GM12878 (cell line): ENCODE results near the gene ADGRB2. TPM values are rescaled to one million over a fixed set of nuclear protein-coding genes. Genes with fewer than 3 reads are reported as not detected.

Source experiments
- ATAC-seq: fragments of 200-7000 bp; cut with Tn5 transposase; 3 replicates; pipeline ENCODE4 v1.9.1; 2020; ENCODE audit warnings: mild to moderate bottlenecking, moderate library complexity
- BruUV-seq: library from RNA; stranded (reverse); fragments of 400-500 nt; replicated peaks from 2 replicates; lab custom pipeline; 2021; lab: Mats Ljungman, UMichigan
- CTCF ChIA-PET: fragments of 300-600 bp; sonication (Branson Sonifier 250); formaldehyde crosslinking; extraction: SDS; loops from one replicate; lab custom pipeline; 2021; ENCODE audit warnings: inconsistent platforms; lab: Yijun Ruan, JAX
- POLR2A ChIA-PET: fragments of 350-600 bp; formaldehyde crosslinking; extraction: SDS; loops from one replicate; lab custom pipeline; 2021; ENCODE audit warnings: inconsistent platforms; lab: Charles Lee
- RAD21 ChIA-PET: fragments of 300-600 bp; sonication (Branson Sonifier 250); formaldehyde crosslinking; loops from one replicate; lab custom pipeline; 2023; ENCODE audit warnings: antibody characterized with exemption; ENCODE audit not compliant: unreplicated experiment; lab: Charles Lee
- SMC1A ChIA-PET: fragments of 300-600 bp; sonication (Branson Sonifier 250); formaldehyde crosslinking; loops from one replicate; lab custom pipeline; 2023; ENCODE audit not compliant: unreplicated experiment, uncharacterized antibody; lab: Charles Lee
- DNase-seq: peaks from one replicate; pipeline ENCODE4 v3.0.0-alpha.2; 2011; ENCODE audit warnings: low read depth, low spot score
- FAIRE-seq: peaks from 3 replicates; lab custom pipeline; 2011; peaks lifted over from hg19 to GRCh38; lab: Jason Lieb, UNC
- H2AFZ ChIP-seq: 2 replicates; pipeline ENCODE4 v1.6.0; 2011; ENCODE audit warnings: low read depth, low read length, control low read depth; ENCODE audit not compliant: control insufficient read depth
- H3K27ac ChIP-seq: 2 replicates; pipeline ENCODE4 v1.5.1; 2011; ENCODE audit warnings: control low read depth; ENCODE audit not compliant: control insufficient read depth, insufficient read depth
- H3K27me3 ChIP-seq, 2 experiments: replicated peaks in 1 of 2; 2 replicates each; pipeline versions ENCODE4 v1.6.0 to v1.6.1; 2011; ENCODE audit warnings: low read length in 1 of 2; ENCODE audit not compliant: control insufficient read depth in 2 of 2, insufficient read depth in 2 of 2
- H3K36me3 ChIP-seq, 2 experiments: 2 replicates each; pipeline ENCODE4 v1.5.1; 2011; ENCODE audit warnings: low read length in 1 of 2; ENCODE audit not compliant: control insufficient read depth in 2 of 2, insufficient read depth in 2 of 2
- H3K4me1 ChIP-seq: 2 replicates; pipeline ENCODE4 v1.6.1; 2011; ENCODE audit warnings: mild to moderate bottlenecking, low read length, moderate library complexity, mixed read lengths; ENCODE audit not compliant: control insufficient read depth, insufficient read depth
- H3K4me2 ChIP-seq: 2 replicates; pipeline ENCODE4 v1.6.0; 2011; ENCODE audit warnings: control low read depth; ENCODE audit not compliant: control insufficient read depth, insufficient read depth
- H3K4me3 ChIP-seq: fragments of 200-600 bp; sonication (generic); 2 replicates; pipeline ENCODE4 v1.5.1; 2016
- H3K79me2 ChIP-seq: 2 replicates; pipeline ENCODE4 v1.6.0; 2011; ENCODE audit warnings: low read length; ENCODE audit not compliant: control insufficient read depth, insufficient read depth
- H3K9ac ChIP-seq: 2 replicates; pipeline ENCODE4 v1.8.0; 2011; ENCODE audit warnings: low read length, control low read depth, mixed read lengths; ENCODE audit not compliant: control insufficient read depth, insufficient read depth
- H3K9me3 ChIP-seq: replicated peaks from 3 replicates; pipeline ENCODE4 v1.5.1; 2011; ENCODE audit warnings: mild to moderate bottlenecking, low read length; ENCODE audit not compliant: control insufficient read depth, insufficient read depth
- H4K20me1 ChIP-seq: 2 replicates; pipeline ENCODE4 v1.6.0; 2011; ENCODE audit not compliant: control insufficient read depth, insufficient read depth
- BCL3 ChIP-seq: IDR thresholded peaks from 2 replicates; pipeline ENCODE4 v1.6.1; 2011; ENCODE audit warnings: borderline replicate concordance, low read depth, mild to moderate bottlenecking, moderate library complexity, low read length; ENCODE audit not compliant: insufficient read depth, poor library complexity, severe bottlenecking
- CHD4 ChIP-seq: fragments of 200-600 bp; sonication (generic); IDR thresholded peaks from 2 replicates; pipeline ENCODE4 v1.6.1; 2016; ENCODE audit warnings: mild to moderate bottlenecking
- EZH2 ChIP-seq: IDR thresholded peaks from 2 replicates; pipeline ENCODE4 v1.6.1; 2012; ENCODE audit warnings: low read depth, mild to moderate bottlenecking, control low read depth, inconsistent platforms, low read length, borderline replicate concordance; ENCODE audit not compliant: control insufficient read depth
- GATAD2B ChIP-seq: fragments of 450-650 bp; conservative IDR thresholded peaks from 2 replicates; pipeline ENCODE4 v1.6.1; 2017; ENCODE audit warnings: low read depth, mild to moderate bottlenecking, moderate library complexity
- KLF5 ChIP-seq: fragments of 450-650 bp; IDR thresholded peaks from 2 replicates; pipeline ENCODE4 v1.6.1; 2014; ENCODE audit warnings: mild to moderate bottlenecking; ENCODE audit not compliant: partially characterized antibody
- MTA3 ChIP-seq: IDR thresholded peaks from 2 replicates; pipeline ENCODE4 v1.6.1; 2012; ENCODE audit warnings: low read length, inconsistent platforms, borderline replicate concordance
- MYB ChIP-seq: fragments of 150-350 bp; IDR thresholded peaks from 2 replicates; pipeline ENCODE4 v1.6.1; 2014; ENCODE audit warnings: mild to moderate bottlenecking, low read depth, low read length, borderline replicate concordance
- NFXL1 ChIP-seq: fragments of 450-650 bp; IDR thresholded peaks from 2 replicates; pipeline ENCODE4 v1.6.1; 2017; ENCODE audit warnings: antibody characterized with exemption, mild to moderate bottlenecking, borderline replicate concordance
- NFYB ChIP-seq: IDR thresholded peaks from 2 replicates; pipeline ENCODE4 v1.6.1; 2011; ENCODE audit warnings: low read depth, mild to moderate bottlenecking, low read length, improper control_type of control experiment, moderate library complexity; ENCODE audit not compliant: insufficient read depth
- NKRF ChIP-seq: fragments of 450-650 bp; conservative IDR thresholded peaks from 2 replicates; pipeline ENCODE4 v1.6.1; 2017; ENCODE audit warnings: mild to moderate bottlenecking, moderate library complexity
- NR2C2 ChIP-seq: IDR thresholded peaks from 2 replicates; pipeline ENCODE4 v1.6.1; 2011; ENCODE audit warnings: borderline replicate concordance, low read depth; ENCODE audit not compliant: control insufficient read depth, insufficient read length
- PBX3 ChIP-seq: IDR thresholded peaks from 2 replicates; pipeline ENCODE4 v1.6.1; 2011; ENCODE audit warnings: mild to moderate bottlenecking, low read depth, low read length, moderate library complexity; ENCODE audit not compliant: insufficient replicate concordance
- RFX5 ChIP-seq: IDR thresholded peaks from 2 replicates; pipeline ENCODE4 v1.6.1; 2011; ENCODE audit warnings: low read depth, low read length, improper control_type of control experiment
- SMC3 ChIP-seq: IDR thresholded peaks from 2 replicates; pipeline ENCODE4 v1.6.1; 2011; ENCODE audit warnings: low read length, improper control_type of control experiment, borderline replicate concordance
- SREBF2 ChIP-seq: IDR thresholded peaks from 2 replicates; pipeline ENCODE4 v1.6.1; 2012; ENCODE audit warnings: mild to moderate bottlenecking, low read length
- SRF ChIP-seq, 2 experiments: IDR thresholded peaks; 2 replicates each; pipeline ENCODE4 v1.6.1; 2011; ENCODE audit warnings: low read depth in 2 of 2, low read length in 2 of 2, mild to moderate bottlenecking in 1 of 2, moderate library complexity in 1 of 2
- TAF1 ChIP-seq: IDR thresholded peaks from 2 replicates; pipeline ENCODE4 v1.6.1; 2011; ENCODE audit warnings: mild to moderate bottlenecking, low read depth, low read length, borderline replicate concordance
- TCF3 ChIP-seq: IDR thresholded peaks from 2 replicates; pipeline ENCODE4 v1.6.1; 2012; ENCODE audit warnings: low read depth, mild to moderate bottlenecking, low read length, borderline replicate concordance; ENCODE audit not compliant: insufficient read depth
- ZNF217 ChIP-seq: fragments of 450-650 bp; IDR thresholded peaks from 2 replicates; pipeline ENCODE4 v1.6.1; 2017; ENCODE audit warnings: antibody characterized with exemption, mild to moderate bottlenecking
- WGBS: methylation state at CpG from one replicate; pipeline ENCODE4 v1.1.6; 2016; ENCODE audit warnings: low lambda C conversion rate; ENCODE audit not compliant: insufficient replicate concordance, insufficient coverage; ENCODE audit errors: missing lambda C conversion rate; 5-methylcytosine and 5-hydroxymethylcytosine counted together
- in situ Hi-C: fragments of 300-500 bp; cut with MboI; formaldehyde crosslinking; loops from 9 replicates; pipeline ENCODE4 v1.14.3; 2018; ENCODE audit warnings: mixed read lengths
- intact Hi-C: fragments of 100-400 bp; cut with micrococcal nuclease; formaldehyde crosslinking; loops from one replicate; pipeline ENCODE4 v1.14.2; 2022; ENCODE audit not compliant: unreplicated experiment
- polyA plus RNA-seq, 11 experiments: library from polyadenylated mRNA; depleted of rRNA in 4 of 11; unstranded in 6 of 11; stranded (reverse) in 5 of 11; fragments of >200 nt; fragmentation: Nextera tagmentation in 4 of 11; fragmentation: Illumina TruSeq in 1 of 11; extraction: Ambion mirVana in 4 of 11; extraction: Trizol in 1 of 11; gene quantifications; 1 replicate in 1 of 11; 2 replicates in 10 of 11; pipeline versions ENCODE4 v1.2.1 to v1.2.3, GENCODE V29; 2011 to 2016; ENCODE audit warnings: inconsistent platforms in 2 of 11, missing spikeins in 2 of 11, low read depth in 1 of 11
- total RNA-seq, 4 experiments: library from RNA; depleted of rRNA in 3 of 4; stranded (reverse); fragments of >200 nt in 3 of 4; fragmentation: Illumina TruSeq in 1 of 4; extraction: Trizol in 1 of 4; gene quantifications; 2 replicates each; pipeline versions ENCODE4 v1.2.1 to v1.2.3, GENCODE V29; 2013 to 2021

Gene ADGRB2
- total and polyA plus RNA-seq, 10 of the 15 experiments (the other 5 are each of a cell fraction or from before 2014, with no cell fraction given), result 0.11 to 0.33 (median 0.18) TPM; not detected in 4

GRCh38 chr1:31795801-31796621 lies 31.9 kb upstream of the ADGRB2 start:
- DNase-seq (no peak), ATAC-seq (no peak), FAIRE-seq (no peak)
- intact Hi-C loops, result no loop called here
- ChIA-PET CTCF (interaction anchor here (1.3 to 1.8 kb wide), 2 partner anchors 132 to 167 kb away, joined by 3 to 5 read pairs; no protein-coding TSS in a partner anchor), SMC1A (interaction anchor here (1.0 kb wide), 1 partner anchor 88 kb away, joined by 5 read pairs; no protein-coding TSS in a partner anchor), RAD21 (no interaction called here), POLR2A (interaction anchor here (1.1 kb wide), 1 partner anchor 10 kb away, joined by 3 read pairs; no protein-coding TSS in a partner anchor)
- WGBS, result 41% methylated on average over 13 of the region's 13 CpGs
- in situ Hi-C loops, result loop anchor here (5.0 kb wide), 1 partner anchor 139 kb away; no protein-coding TSS in a partner anchor
- Histone ChIP-seq H3K4me2 (no peak overlapping the region), H3K27me3 (peaks cover 0 to 4% of the 10 kb centered on the region in 2 experiments), H3K9ac (no peak overlapping the region), H4K20me1 (no peaks in the 10 kb centered on the region), H2AFZ (no peak overlapping the region), H3K4me3 (no peak overlapping the region), H3K4me1 (no peaks in the 10 kb centered on the region), H3K27ac (no peak overlapping the region), H3K9me3 (no peaks in the 10 kb centered on the region), H3K79me2 (no peaks in the 10 kb centered on the region), H3K36me3 (no peaks in the 10 kb centered on the region)
- no TSS peak for BruUV-seq
- TF ChIP-seq GATAD2B (no peak), NFXL1 (no peak), MTA3 (no peak), NR2C2 (no peak), MYB (no peak), PBX3 (no peak), NKRF (no peak), ZNF217 (no peak), SREBF2 (no peak), NFYB (no peak), TCF3 (no peak), CHD4 (no peak), EZH2 (no peak), SRF (IDR thresholded peaks at IDR 0.05; ENCODE audit: low read depth in 2 of 2, low read length in 2 of 2) (no peak), BCL3 (no peak), SMC3 (no peak), TAF1 (no peak), RFX5 (no peak), KLF5 (no peak)
